ENCODE measurements around the gene FGF10. TPM values are rescaled to one million over a fixed set of nuclear protein-coding genes. Genes with fewer than 3 reads are reported as not detected.

FGF10 gene
- total RNA-seq, 1 experiment from 2014 or later, result 0.37 TPM

DNA sequence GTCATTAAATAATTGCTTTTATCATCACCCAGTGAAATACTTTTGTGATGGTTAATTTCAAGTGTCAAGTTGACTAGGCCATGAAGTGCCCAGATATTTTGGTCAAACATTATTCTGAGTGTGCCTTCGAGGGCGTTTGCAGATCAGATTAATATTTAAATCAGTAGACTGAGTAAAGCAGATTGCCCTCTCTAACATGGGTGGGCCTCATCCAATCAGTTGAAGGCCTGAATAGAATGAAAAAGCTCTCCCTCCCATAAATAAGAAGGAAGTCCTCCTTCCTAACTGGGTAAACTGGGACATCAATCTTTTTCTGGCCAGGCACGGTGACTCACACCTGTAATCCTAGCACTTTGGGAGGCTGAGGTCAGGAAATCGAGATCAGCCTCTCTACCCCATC lies 12.4 kb upstream of the FGF10 start (continued):
- TF ChIP-seq, protein P1, sequence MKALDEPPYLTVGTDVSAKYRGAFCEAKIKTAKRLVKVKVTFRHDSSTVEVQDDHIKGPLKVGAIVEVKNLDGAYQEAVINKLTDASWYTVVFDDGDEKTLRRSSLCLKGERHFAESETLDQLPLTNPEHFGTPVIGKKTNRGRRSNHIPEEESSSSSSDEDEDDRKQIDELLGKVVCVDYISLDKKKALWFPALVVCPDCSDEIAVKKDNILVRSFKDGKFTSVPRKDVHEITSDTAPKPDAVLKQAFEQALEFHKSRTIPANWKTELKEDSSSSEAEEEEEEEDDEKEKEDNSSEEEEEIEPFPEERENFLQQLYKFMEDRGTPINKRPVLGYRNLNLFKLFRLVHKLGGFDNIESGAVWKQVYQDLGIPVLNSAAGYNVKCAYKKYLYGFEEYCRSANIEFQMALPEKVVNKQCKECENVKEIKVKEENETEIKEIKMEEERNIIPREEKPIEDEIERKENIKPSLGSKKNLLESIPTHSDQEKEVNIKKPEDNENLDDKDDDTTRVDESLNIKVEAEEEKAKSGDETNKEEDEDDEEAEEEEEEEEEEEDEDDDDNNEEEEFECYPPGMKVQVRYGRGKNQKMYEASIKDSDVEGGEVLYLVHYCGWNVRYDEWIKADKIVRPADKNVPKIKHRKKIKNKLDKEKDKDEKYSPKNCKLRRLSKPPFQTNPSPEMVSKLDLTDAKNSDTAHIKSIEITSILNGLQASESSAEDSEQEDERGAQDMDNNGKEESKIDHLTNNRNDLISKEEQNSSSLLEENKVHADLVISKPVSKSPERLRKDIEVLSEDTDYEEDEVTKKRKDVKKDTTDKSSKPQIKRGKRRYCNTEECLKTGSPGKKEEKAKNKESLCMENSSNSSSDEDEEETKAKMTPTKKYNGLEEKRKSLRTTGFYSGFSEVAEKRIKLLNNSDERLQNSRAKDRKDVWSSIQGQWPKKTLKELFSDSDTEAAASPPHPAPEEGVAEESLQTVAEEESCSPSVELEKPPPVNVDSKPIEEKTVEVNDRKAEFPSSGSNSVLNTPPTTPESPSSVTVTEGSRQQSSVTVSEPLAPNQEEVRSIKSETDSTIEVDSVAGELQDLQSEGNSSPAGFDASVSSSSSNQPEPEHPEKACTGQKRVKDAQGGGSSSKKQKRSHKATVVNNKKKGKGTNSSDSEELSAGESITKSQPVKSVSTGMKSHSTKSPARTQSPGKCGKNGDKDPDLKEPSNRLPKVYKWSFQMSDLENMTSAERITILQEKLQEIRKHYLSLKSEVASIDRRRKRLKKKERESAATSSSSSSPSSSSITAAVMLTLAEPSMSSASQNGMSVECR (CRISPR knock-in tag; IDR thresholded peaks at IDR 0.05; ENCODE audit: borderline replicate concordance), result no peak
- TF ChIP-seq, protein P2, sequence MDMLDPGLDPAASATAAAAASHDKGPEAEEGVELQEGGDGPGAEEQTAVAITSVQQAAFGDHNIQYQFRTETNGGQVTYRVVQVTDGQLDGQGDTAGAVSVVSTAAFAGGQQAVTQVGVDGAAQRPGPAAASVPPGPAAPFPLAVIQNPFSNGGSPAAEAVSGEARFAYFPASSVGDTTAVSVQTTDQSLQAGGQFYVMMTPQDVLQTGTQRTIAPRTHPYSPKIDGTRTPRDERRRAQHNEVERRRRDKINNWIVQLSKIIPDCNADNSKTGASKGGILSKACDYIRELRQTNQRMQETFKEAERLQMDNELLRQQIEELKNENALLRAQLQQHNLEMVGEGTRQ (CRISPR knock-in tag; IDR thresholded peaks at IDR 0.05), result no peak
- TF ChIP-seq, protein P3, sequence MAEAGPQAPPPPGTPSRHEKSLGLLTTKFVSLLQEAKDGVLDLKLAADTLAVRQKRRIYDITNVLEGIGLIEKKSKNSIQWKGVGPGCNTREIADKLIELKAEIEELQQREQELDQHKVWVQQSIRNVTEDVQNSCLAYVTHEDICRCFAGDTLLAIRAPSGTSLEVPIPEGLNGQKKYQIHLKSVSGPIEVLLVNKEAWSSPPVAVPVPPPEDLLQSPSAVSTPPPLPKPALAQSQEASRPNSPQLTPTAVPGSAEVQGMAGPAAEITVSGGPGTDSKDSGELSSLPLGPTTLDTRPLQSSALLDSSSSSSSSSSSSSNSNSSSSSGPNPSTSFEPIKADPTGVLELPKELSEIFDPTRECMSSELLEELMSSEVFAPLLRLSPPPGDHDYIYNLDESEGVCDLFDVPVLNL (CRISPR knock-in tag; IDR thresholded peaks at IDR 0.05; ENCODE audit: borderline replicate concordance, low read depth), result no peak

DNA sequence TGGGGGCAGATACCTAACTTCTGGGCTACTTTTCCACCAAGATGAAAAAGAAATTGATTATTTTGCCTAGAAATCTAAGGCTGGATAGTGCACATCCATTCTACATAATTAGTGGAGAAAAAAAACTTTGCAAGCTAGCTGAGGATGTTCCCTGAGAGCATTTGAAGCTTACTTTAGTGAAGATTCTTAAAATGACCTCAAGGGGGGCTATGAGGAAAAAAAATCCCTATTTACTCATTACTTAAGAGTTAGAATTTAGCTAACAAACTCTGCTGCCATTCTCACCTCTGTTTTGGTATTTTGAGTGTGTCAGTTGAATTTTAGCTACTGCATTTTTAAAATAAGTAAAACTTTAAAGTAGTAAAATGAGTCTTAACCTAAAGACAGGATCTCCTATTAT lies 9.2 kb upstream of the FGF10 start:
- Mint-ChIP-seq H3K36me3 (peaks cover 4% of the 10 kb centered on the region; the same call in 1 of the 2 replicates), H3K27me3 (ENCODE audit: low read depth) (no peaks in the 10 kb centered on the region), H3K4me1 (no peaks in the 10 kb centered on the region), H3K4me3 (no peak overlapping the region), H3K9me3 (peaks cover 6% of the 10 kb centered on the region), H3K27ac (no peak overlapping the region)
- ChIA-PET CTCF (interaction anchor here (0.6 to 1.0 kb wide), 2 partner anchors 9 to 1122 kb away, joined by 3 read pairs; partner anchors contain the start of gene FGF10), POLR2A (no interaction called here)
- TF ChIP-seq ZNF317 (CRISPR knock-in tag; IDR thresholded peaks at IDR 0.05; ENCODE audit: borderline replicate concordance, low read depth) (no peak), FOXK1 (CRISPR knock-in tag; IDR thresholded peaks at IDR 0.05) (no peak), NFATC4 (CRISPR knock-in tag; IDR thresholded peaks at IDR 0.05) (no peak), ZNF396 (CRISPR knock-in tag; IDR thresholded peaks at IDR 0.05; ENCODE audit: borderline replicate concordance) (no peak)
- TF ChIP-seq, protein P4, sequence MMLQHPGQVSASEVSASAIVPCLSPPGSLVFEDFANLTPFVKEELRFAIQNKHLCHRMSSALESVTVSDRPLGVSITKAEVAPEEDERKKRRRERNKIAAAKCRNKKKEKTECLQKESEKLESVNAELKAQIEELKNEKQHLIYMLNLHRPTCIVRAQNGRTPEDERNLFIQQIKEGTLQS (CRISPR knock-in tag; conservative IDR thresholded peaks at IDR 0.05), result no peak
- TF ChIP-seq, protein P5, sequence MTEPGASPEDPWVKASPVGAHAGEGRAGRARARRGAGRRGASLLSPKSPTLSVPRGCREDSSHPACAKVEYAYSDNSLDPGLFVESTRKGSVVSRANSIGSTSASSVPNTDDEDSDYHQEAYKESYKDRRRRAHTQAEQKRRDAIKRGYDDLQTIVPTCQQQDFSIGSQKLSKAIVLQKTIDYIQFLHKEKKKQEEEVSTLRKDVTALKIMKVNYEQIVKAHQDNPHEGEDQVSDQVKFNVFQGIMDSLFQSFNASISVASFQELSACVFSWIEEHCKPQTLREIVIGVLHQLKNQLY (CRISPR knock-in tag; IDR thresholded peaks at IDR 0.05), result no peak
- TF ChIP-seq, protein P6, sequence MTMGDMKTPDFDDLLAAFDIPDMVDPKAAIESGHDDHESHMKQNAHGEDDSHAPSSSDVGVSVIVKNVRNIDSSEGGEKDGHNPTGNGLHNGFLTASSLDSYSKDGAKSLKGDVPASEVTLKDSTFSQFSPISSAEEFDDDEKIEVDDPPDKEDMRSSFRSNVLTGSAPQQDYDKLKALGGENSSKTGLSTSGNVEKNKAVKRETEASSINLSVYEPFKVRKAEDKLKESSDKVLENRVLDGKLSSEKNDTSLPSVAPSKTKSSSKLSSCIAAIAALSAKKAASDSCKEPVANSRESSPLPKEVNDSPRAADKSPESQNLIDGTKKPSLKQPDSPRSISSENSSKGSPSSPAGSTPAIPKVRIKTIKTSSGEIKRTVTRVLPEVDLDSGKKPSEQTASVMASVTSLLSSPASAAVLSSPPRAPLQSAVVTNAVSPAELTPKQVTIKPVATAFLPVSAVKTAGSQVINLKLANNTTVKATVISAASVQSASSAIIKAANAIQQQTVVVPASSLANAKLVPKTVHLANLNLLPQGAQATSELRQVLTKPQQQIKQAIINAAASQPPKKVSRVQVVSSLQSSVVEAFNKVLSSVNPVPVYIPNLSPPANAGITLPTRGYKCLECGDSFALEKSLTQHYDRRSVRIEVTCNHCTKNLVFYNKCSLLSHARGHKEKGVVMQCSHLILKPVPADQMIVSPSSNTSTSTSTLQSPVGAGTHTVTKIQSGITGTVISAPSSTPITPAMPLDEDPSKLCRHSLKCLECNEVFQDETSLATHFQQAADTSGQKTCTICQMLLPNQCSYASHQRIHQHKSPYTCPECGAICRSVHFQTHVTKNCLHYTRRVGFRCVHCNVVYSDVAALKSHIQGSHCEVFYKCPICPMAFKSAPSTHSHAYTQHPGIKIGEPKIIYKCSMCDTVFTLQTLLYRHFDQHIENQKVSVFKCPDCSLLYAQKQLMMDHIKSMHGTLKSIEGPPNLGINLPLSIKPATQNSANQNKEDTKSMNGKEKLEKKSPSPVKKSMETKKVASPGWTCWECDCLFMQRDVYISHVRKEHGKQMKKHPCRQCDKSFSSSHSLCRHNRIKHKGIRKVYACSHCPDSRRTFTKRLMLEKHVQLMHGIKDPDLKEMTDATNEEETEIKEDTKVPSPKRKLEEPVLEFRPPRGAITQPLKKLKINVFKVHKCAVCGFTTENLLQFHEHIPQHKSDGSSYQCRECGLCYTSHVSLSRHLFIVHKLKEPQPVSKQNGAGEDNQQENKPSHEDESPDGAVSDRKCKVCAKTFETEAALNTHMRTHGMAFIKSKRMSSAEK (CRISPR knock-in tag; IDR thresholded peaks at IDR 0.05; ENCODE audit: borderline replicate concordance), result no peak
- no peak for DNase-seq (ENCODE audit: low spot score)
- peak; percentile 26; the same call in 1 of the 2 replicates for ATAC-seq

DNA sequence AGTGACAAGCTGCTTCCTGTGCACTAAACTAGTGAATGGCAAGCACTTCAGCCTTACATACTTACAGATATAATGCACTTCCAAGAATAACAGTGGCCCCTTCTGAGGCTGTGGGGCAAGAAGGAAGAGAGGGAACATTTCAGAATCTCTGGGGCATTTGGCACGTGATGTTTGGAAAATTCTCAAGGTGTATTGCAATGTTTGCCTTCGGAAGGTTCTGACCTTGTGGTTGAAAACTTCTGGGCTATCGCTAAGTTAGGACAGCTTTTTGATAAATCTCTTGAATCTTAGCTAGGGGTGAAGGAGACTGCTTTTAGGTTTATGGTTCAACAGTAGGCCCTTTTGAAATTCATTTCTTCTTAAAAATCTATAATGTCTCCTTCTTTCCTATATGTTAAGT lies 7.1 kb upstream of the FGF10 start:
- ChIA-PET POLR2A (no interaction called here), CTCF (no interaction called here)
- Mint-ChIP-seq H3K4me3 (no peak overlapping the region), H3K9me3 (peaks cover 6% of the 10 kb centered on the region), H3K4me1 (peaks cover 13% of the 10 kb centered on the region), H3K27me3 (ENCODE audit: low read depth) (peaks cover 10% of the 10 kb centered on the region), H3K27ac (no peak overlapping the region), H3K36me3 (peaks cover 4% of the 10 kb centered on the region; the same call in 1 of the 2 replicates)
- DNase-seq (ENCODE audit: low spot score), result no peak
- ATAC-seq, result no peak
- TF ChIP-seq, protein P7, sequence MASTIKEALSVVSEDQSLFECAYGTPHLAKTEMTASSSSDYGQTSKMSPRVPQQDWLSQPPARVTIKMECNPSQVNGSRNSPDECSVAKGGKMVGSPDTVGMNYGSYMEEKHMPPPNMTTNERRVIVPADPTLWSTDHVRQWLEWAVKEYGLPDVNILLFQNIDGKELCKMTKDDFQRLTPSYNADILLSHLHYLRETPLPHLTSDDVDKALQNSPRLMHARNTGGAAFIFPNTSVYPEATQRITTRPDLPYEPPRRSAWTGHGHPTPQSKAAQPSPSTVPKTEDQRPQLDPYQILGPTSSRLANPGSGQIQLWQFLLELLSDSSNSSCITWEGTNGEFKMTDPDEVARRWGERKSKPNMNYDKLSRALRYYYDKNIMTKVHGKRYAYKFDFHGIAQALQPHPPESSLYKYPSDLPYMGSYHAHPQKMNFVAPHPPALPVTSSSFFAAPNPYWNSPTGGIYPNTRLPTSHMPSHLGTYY (CRISPR knock-in tag; IDR thresholded peaks at IDR 0.05), result no peak

All from WTC11 (cell line).